Astrocyte (in vitro differentiated cells and primary cell): ENCODE results near the gene TMEM235. TPM values are rescaled to one million over a fixed set of nuclear protein-coding genes. Genes with fewer than 3 reads are reported as not detected.

ENCODE experiments used
- DNase-seq: peaks from one replicate; pipeline ENCODE4 v3.0.0-alpha.2; 2010; ENCODE audit warnings: low read depth
- FAIRE-seq: peaks from 2 replicates; lab custom pipeline; 2011; peaks lifted over from hg19 to GRCh38; lab: Jason Lieb, UNC
- H2AFZ ChIP-seq: 2 replicates; pipeline ENCODE4 v1.6.0; 2012; ENCODE audit warnings: low read depth, low read length, inconsistent platforms
- H3K27ac ChIP-seq: 2 replicates; pipeline ENCODE4 v1.5.1; 2011; ENCODE audit warnings: low read depth, low read length, inconsistent platforms
- H3K27me3 ChIP-seq: 2 replicates; pipeline ENCODE4 v1.6.0; 2011; ENCODE audit warnings: low read length, inconsistent platforms; ENCODE audit not compliant: insufficient read depth
- H3K36me3 ChIP-seq: 2 replicates; pipeline ENCODE4 v1.5.1; 2011; ENCODE audit warnings: low read length, inconsistent platforms; ENCODE audit not compliant: insufficient read depth
- H3K4me1 ChIP-seq: 2 replicates; pipeline ENCODE4 v1.5.1; 2011; ENCODE audit warnings: low read length, inconsistent platforms; ENCODE audit not compliant: insufficient read depth
- H3K4me2 ChIP-seq: 2 replicates; pipeline ENCODE4 v1.6.0; 2012; ENCODE audit warnings: low read length, inconsistent platforms
- H3K4me3 ChIP-seq: 2 replicates; pipeline ENCODE4 v1.5.1; 2011; ENCODE audit warnings: low read depth, mild to moderate bottlenecking, low read length, inconsistent platforms; ENCODE audit not compliant: insufficient read depth
- H3K79me2 ChIP-seq: 2 replicates; pipeline ENCODE4 v1.6.0; 2012; ENCODE audit warnings: mild to moderate bottlenecking, low read length, inconsistent platforms; ENCODE audit not compliant: insufficient read depth
- H3K9ac ChIP-seq: 2 replicates; pipeline ENCODE4 v1.6.0; 2012; ENCODE audit warnings: mild to moderate bottlenecking, low read length, inconsistent platforms
- H3K9me3 ChIP-seq: 2 replicates; pipeline ENCODE4 v1.5.1; 2012; ENCODE audit warnings: low read depth, mild to moderate bottlenecking, low read length, inconsistent platforms; ENCODE audit not compliant: insufficient read depth
- H4K20me1 ChIP-seq: 2 replicates; pipeline ENCODE4 v1.6.0; 2012; ENCODE audit warnings: low read length, inconsistent platforms; ENCODE audit not compliant: insufficient read depth
- H3K27ac Mint-ChIP-seq: one replicate; pipeline ENCODE4 v1.8.0; 2021; ENCODE audit warnings: mild to moderate bottlenecking, mixed read lengths; ENCODE audit not compliant: unreplicated experiment
- H3K27me3 Mint-ChIP-seq: one replicate; pipeline ENCODE4 v1.8.0; 2021; ENCODE audit warnings: low read depth, mixed read lengths; ENCODE audit not compliant: unreplicated experiment
- H3K36me3 Mint-ChIP-seq: one replicate; pipeline ENCODE4 v1.8.0; 2021; ENCODE audit warnings: low read depth, mixed read lengths; ENCODE audit not compliant: unreplicated experiment
- H3K4me1 Mint-ChIP-seq: one replicate; pipeline ENCODE4 v1.8.0; 2021; ENCODE audit warnings: low read depth, mixed read lengths; ENCODE audit not compliant: unreplicated experiment
- H3K4me3 Mint-ChIP-seq: one replicate; pipeline ENCODE4 v1.8.0; 2021; ENCODE audit warnings: mild to moderate bottlenecking, moderate library complexity, mixed read lengths; ENCODE audit not compliant: unreplicated experiment
- H3K9me3 Mint-ChIP-seq: one replicate; pipeline ENCODE4 v1.8.0; 2021; ENCODE audit warnings: mild to moderate bottlenecking, mixed read lengths; ENCODE audit not compliant: unreplicated experiment
- EZH2 ChIP-seq: IDR thresholded peaks from 2 replicates; pipeline ENCODE4 v1.6.1; 2012; ENCODE audit warnings: mild to moderate bottlenecking, low read length, inconsistent platforms; ENCODE audit not compliant: insufficient read depth
- total RNA-seq: library from RNA; stranded (reverse); gene quantifications from 2 replicates; pipeline ENCODE4 v1.2.1, GENCODE V29; 2021
- TF ChIP-seq, protein P1 (sequence below): IDR thresholded peaks from 2 replicates; pipeline ENCODE4 v1.5.1; 2011; ENCODE audit warnings: low read depth, mild to moderate bottlenecking, inconsistent platforms, low read length, moderate library complexity; ENCODE audit not compliant: insufficient read depth

TMEM235 gene
- total RNA-seq, 1 donor from 2014 or later: not detected

DNA sequence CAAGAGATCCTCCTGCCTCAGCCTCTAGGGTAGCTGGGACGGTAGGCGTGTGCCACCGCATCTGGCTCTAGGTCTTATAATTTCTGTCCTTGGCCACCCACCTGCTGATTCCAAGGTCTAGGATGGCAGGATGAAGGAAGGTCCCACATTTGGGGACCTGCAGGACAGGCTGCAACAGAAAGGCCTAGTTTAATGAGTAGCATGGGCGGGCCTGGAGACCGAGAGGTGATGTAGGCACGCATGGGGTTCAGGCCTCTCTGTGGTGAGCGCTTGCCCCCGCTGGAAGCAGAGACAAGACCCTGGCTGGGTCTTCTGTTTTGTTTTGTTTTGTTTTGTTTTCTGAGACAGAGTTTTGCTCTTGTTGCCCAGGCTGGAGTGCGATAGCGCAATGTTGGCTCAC is 33.7 kb downstream of the TMEM235 start:
- Mint-ChIP-seq H3K36me3 (no peaks in the 10 kb centered on the region), H3K9me3 (no peaks in the 10 kb centered on the region), H3K4me3 (no peak overlapping the region), H3K27ac (no peak overlapping the region), H3K27me3 (peaks cover 5% of the 10 kb centered on the region), H3K4me1 (no peaks in the 10 kb centered on the region)
- no peaks in the 10 kb centered on the region for H3K79me2 ChIP-seq
- no peak overlapping the region for H2AFZ ChIP-seq
- no peak for FAIRE-seq
- H3K4me2 ChIP-seq: no peak overlapping the region
- H3K27ac ChIP-seq: no peak overlapping the region
- no peaks in the 10 kb centered on the region for H4K20me1 ChIP-seq
- H3K4me1 ChIP-seq: peaks cover 8% of the 10 kb centered on the region
- H3K36me3 ChIP-seq: no peaks in the 10 kb centered on the region
- no peaks in the 10 kb centered on the region for H3K9me3 ChIP-seq
- H3K27me3 ChIP-seq: peaks cover 12% of the 10 kb centered on the region
- DNase-seq: no peak
- no peak for TF ChIP-seq EZH2
- TF ChIP-seq, protein P1, sequence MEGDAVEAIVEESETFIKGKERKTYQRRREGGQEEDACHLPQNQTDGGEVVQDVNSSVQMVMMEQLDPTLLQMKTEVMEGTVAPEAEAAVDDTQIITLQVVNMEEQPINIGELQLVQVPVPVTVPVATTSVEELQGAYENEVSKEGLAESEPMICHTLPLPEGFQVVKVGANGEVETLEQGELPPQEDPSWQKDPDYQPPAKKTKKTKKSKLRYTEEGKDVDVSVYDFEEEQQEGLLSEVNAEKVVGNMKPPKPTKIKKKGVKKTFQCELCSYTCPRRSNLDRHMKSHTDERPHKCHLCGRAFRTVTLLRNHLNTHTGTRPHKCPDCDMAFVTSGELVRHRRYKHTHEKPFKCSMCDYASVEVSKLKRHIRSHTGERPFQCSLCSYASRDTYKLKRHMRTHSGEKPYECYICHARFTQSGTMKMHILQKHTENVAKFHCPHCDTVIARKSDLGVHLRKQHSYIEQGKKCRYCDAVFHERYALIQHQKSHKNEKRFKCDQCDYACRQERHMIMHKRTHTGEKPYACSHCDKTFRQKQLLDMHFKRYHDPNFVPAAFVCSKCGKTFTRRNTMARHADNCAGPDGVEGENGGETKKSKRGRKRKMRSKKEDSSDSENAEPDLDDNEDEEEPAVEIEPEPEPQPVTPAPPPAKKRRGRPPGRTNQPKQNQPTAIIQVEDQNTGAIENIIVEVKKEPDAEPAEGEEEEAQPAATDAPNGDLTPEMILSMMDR: no peak
- no peak overlapping the region for H3K4me3 ChIP-seq
- H3K9ac ChIP-seq: no peak overlapping the region

DNA sequence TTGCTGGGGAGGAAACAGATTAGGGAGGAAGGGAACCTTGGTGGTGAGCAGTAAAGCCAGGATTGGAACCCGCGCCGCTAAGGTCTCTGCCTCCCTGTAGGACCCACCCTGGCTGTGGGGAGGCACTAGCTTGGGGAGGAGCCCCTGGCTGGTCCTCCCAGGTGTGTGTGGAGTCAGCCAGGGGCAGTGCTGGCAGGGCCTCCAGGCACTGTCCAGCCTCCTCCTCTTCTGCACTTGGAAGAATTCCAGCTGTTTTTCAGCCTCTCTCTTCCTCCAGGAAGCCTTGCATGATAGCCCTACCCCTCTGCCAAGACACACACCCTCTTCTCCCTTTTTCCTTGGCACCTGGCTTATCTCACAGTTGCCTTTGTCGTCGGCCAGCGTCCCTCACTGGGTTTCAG is 34.8 kb downstream of the TMEM235 start:
- no peak overlapping the region for H3K4me2 ChIP-seq
- no peak for DNase-seq
- Mint-ChIP-seq H3K36me3 (no peaks in the 10 kb centered on the region), H3K4me1 (peaks cover 2% of the 10 kb centered on the region), H3K9me3 (no peaks in the 10 kb centered on the region), H3K4me3 (no peak overlapping the region), H3K27me3 (peaks cover 7% of the 10 kb centered on the region), H3K27ac (no peak overlapping the region)
- no peak for FAIRE-seq
- no peaks in the 10 kb centered on the region for H4K20me1 ChIP-seq
- no peaks in the 10 kb centered on the region for H3K79me2 ChIP-seq
- no peaks in the 10 kb centered on the region for H3K9me3 ChIP-seq
- no peak overlapping the region for H3K27ac ChIP-seq
- no peaks in the 10 kb centered on the region for H3K36me3 ChIP-seq
- no peak overlapping the region for H3K4me3 ChIP-seq
- peaks cover 8% of the 10 kb centered on the region for H3K4me1 ChIP-seq
- peaks cover 16% of the 10 kb centered on the region for H3K27me3 ChIP-seq
- no peak overlapping the region for H2AFZ ChIP-seq
- TF ChIP-seq, protein P1: no peak
- H3K9ac ChIP-seq: no peak overlapping the region

GRCh38 chr17:78266771-78267170 is 35.3 kb downstream of the TMEM235 start:
- no peak for DNase-seq
- Histone ChIP-seq H3K9ac (no peak overlapping the region), H3K36me3 (no peaks in the 10 kb centered on the region), H3K4me3 (no peak overlapping the region), H4K20me1 (no peaks in the 10 kb centered on the region), H3K4me1 (peaks cover 8% of the 10 kb centered on the region), H3K4me2 (no peak overlapping the region), H2AFZ (no peak overlapping the region), H3K27ac (no peak overlapping the region), H3K27me3 (peaks cover 16% of the 10 kb centered on the region), H3K79me2 (no peaks in the 10 kb centered on the region), H3K9me3 (no peaks in the 10 kb centered on the region)
- H3K9me3 Mint-ChIP-seq: no peaks in the 10 kb centered on the region
- no peak for FAIRE-seq
- H3K36me3 Mint-ChIP-seq: no peaks in the 10 kb centered on the region
- no peak overlapping the region for H3K4me3 Mint-ChIP-seq
- H3K27ac Mint-ChIP-seq: no peak overlapping the region
- peaks cover 2% of the 10 kb centered on the region for H3K4me1 Mint-ChIP-seq
- H3K27me3 Mint-ChIP-seq: peaks cover 7% of the 10 kb centered on the region
- no peak for TF ChIP-seq EZH2
- TF ChIP-seq, protein P1: no peak
